H1 (cell line): ENCODE data around the gene SERINC4. TPM values are rescaled to one million over a fixed set of nuclear protein-coding genes. Genes with fewer than 3 reads are reported as not detected.

Experiments
- CTCF ChIA-PET: fragments of 300-600 bp; sonication (Branson Sonifier 250); formaldehyde crosslinking; loops from one replicate; lab custom pipeline; 2021; ENCODE audit not compliant: partially characterized antibody; lab: Charles Lee
- POLR2A ChIA-PET: fragments of 300-600 bp; sonication (Branson Sonifier 250); formaldehyde crosslinking; loops from one replicate; lab custom pipeline; 2021; ENCODE audit warnings: inconsistent platforms; ENCODE audit not compliant: partially characterized antibody; lab: Charles Lee
- DNase-seq, 2 experiments: peaks; one replicate each; pipeline versions ENCODE4 v3.0.0 to v3.0.0-alpha.2; 2010 to 2022; ENCODE audit warnings: low spot score in 2 of 2, low read depth in 1 of 2, mixed read lengths in 1 of 2
- FAIRE-seq: peaks from 2 replicates; lab custom pipeline; 2011; peaks lifted over from hg19 to GRCh38; lab: Jason Lieb, UNC
- H2AFZ ChIP-seq: 2 replicates; pipeline ENCODE4 v1.8.1; 2012; ENCODE audit warnings: low read length, inconsistent platforms
- H2AK5ac ChIP-seq: 2 replicates; pipeline ENCODE4 v1.6.1; 2013; ENCODE audit warnings: low read depth, low read length
- H2BK120ac ChIP-seq: replicated peaks from 2 replicates; pipeline ENCODE3; 2013; ENCODE audit warnings: low read depth, low read length, inconsistent platforms
- H2BK12ac ChIP-seq: 2 replicates; pipeline ENCODE4 v1.6.1; 2013; ENCODE audit warnings: low read depth, low read length
- H2BK15ac ChIP-seq: 2 replicates; pipeline ENCODE4 v1.6.1; 2013; ENCODE audit warnings: low read length
- H2BK20ac ChIP-seq: 2 replicates; pipeline ENCODE4 v1.6.1; 2013; ENCODE audit warnings: low read length
- H2BK5ac ChIP-seq: 2 replicates; pipeline ENCODE4 v1.6.1; 2013; ENCODE audit warnings: low read depth, low read length
- H3K14ac ChIP-seq: 2 replicates; pipeline ENCODE4 v1.6.1; 2013; ENCODE audit warnings: inconsistent platforms; ENCODE audit not compliant: insufficient read length
- H3K18ac ChIP-seq: 2 replicates; pipeline ENCODE4 v1.6.1; 2013; ENCODE audit warnings: low read length; ENCODE audit errors: extremely low read depth
- H3K23ac ChIP-seq: 2 replicates; pipeline ENCODE4 v1.6.1; 2013; ENCODE audit warnings: inconsistent platforms; ENCODE audit not compliant: insufficient read length
- H3K23me2 ChIP-seq: 2 replicates; pipeline ENCODE4 v1.6.1; 2013; ENCODE audit warnings: low read depth, low read length
- H3K27ac ChIP-seq: 2 replicates; pipeline ENCODE4 v1.6.1; 2011; ENCODE audit warnings: low read depth, low read length, inconsistent platforms
- H3K27me3 ChIP-seq, 4 experiments: replicated peaks in 1 of 4; 1 replicate in 1 of 4; 2 replicates in 3 of 4; pipeline versions ENCODE4 v1.6.1 to v1.8.1; 2011 to 2013; ENCODE audit warnings: low read length in 3 of 4, mild to moderate bottlenecking in 3 of 4, inconsistent platforms in 2 of 4, mixed read lengths in 2 of 4, moderate library complexity in 1 of 4; ENCODE audit not compliant: control insufficient read depth in 3 of 4, insufficient read depth in 3 of 4; ENCODE audit errors: extremely low read depth in 1 of 4
- H3K36me3 ChIP-seq, 4 experiments: 2 replicates each; pipeline versions ENCODE4 v1.6.1 to v1.8.1; 2011 to 2013; ENCODE audit warnings: mild to moderate bottlenecking in 4 of 4, low read length in 3 of 4, moderate library complexity in 2 of 4, control low read depth in 1 of 4, inconsistent platforms in 1 of 4; ENCODE audit not compliant: insufficient read depth in 4 of 4, control insufficient read depth in 2 of 4
- H3K4ac ChIP-seq: replicated peaks from 2 replicates; pipeline ENCODE3; 2013; ENCODE audit warnings: low read length, low read depth, mixed read lengths, inconsistent platforms; ENCODE audit not compliant: insufficient read length
- H3K4me1 ChIP-seq, 4 experiments: replicated peaks in 1 of 4; 1 replicate in 1 of 4; 2 replicates in 3 of 4; pipeline versions ENCODE4 v1.6.1 to v1.8.1; 2011 to 2013; ENCODE audit warnings: low read length in 3 of 4, inconsistent platforms in 2 of 4, mixed read lengths in 1 of 4; ENCODE audit not compliant: insufficient read depth in 4 of 4, control insufficient read depth in 3 of 4
- H3K4me2 ChIP-seq, 2 experiments: 2 replicates each; pipeline versions ENCODE4 v1.6.1 to v1.8.1; 2011 to 2013; ENCODE audit warnings: low read depth in 2 of 2, low read length in 2 of 2, control low read depth in 1 of 2, inconsistent platforms in 1 of 2, mild to moderate bottlenecking in 1 of 2; ENCODE audit not compliant: insufficient read depth in 1 of 2
- H3K4me3 ChIP-seq, 4 experiments: fragments of 200-600, 300-600 bp in 1 of 4; sonication (generic), shearing (Covaris generic), sonication (Bioruptor Twin) in 1 of 4; 2 replicates each; pipeline versions ENCODE4 v1.5.1 to v1.8.1; 2011 to 2016; ENCODE audit warnings: low read length in 4 of 4, low read depth in 3 of 4, control low read depth in 2 of 4, inconsistent platforms in 2 of 4, mild to moderate bottlenecking in 2 of 4, mixed read lengths in 1 of 4, moderate library complexity in 1 of 4; ENCODE audit not compliant: insufficient read depth in 2 of 4; ENCODE audit errors: extremely low read depth in 1 of 4
- H3K56ac ChIP-seq: replicated peaks from 2 replicates; pipeline ENCODE3; 2013; ENCODE audit warnings: low read depth, mild to moderate bottlenecking, mixed read lengths, low read length, inconsistent platforms; ENCODE audit not compliant: insufficient read length
- H3K79me1 ChIP-seq: 2 replicates; pipeline ENCODE4 v1.6.1; 2013; ENCODE audit warnings: low read depth, low read length, control low read depth
- H3K79me2 ChIP-seq, 2 experiments: 2 replicates each; pipeline versions ENCODE4 v1.6.1 to v1.8.1; 2012 to 2013; ENCODE audit warnings: low read length in 2 of 2, mild to moderate bottlenecking in 2 of 2, inconsistent platforms in 1 of 2; ENCODE audit not compliant: insufficient read depth in 2 of 2, control insufficient read depth in 1 of 2
- H3K9ac ChIP-seq, 4 experiments: replicated peaks in 1 of 4; 1 replicate in 1 of 4; 2 replicates in 3 of 4; pipeline versions ENCODE4 v1.6.1 to v1.8.1; 2011 to 2013; ENCODE audit warnings: low read depth in 3 of 4, low read length in 3 of 4, control low read depth in 2 of 4, mild to moderate bottlenecking in 2 of 4, moderate library complexity in 2 of 4, inconsistent platforms in 1 of 4; ENCODE audit errors: extremely low read depth in 1 of 4
- H3K9me3 ChIP-seq, 2 experiments: 2 replicates each; pipeline versions ENCODE4 v1.6.1 to v1.8.1; 2012 to 2013; ENCODE audit warnings: mild to moderate bottlenecking in 2 of 2, moderate library complexity in 2 of 2, control low read depth in 1 of 2, inconsistent platforms in 1 of 2, low read depth in 1 of 2, low read length in 1 of 2, mixed read lengths in 1 of 2; ENCODE audit not compliant: insufficient read depth in 2 of 2
- H4K20me1 ChIP-seq, 2 experiments: replicated peaks in 1 of 2; 2 replicates each; pipeline versions ENCODE3 to v1.8.1; 2011 to 2013; ENCODE audit warnings: inconsistent platforms in 2 of 2, low read length in 2 of 2, mild to moderate bottlenecking in 1 of 2; ENCODE audit not compliant: insufficient read depth in 2 of 2, control insufficient read depth in 1 of 2
- H4K5ac ChIP-seq: 2 replicates; pipeline ENCODE4 v1.6.1; 2013; ENCODE audit warnings: low read length, low read depth, mixed read lengths, inconsistent platforms; ENCODE audit not compliant: insufficient read length
- H4K8ac ChIP-seq: 2 replicates; pipeline ENCODE4 v1.8.0; 2013; ENCODE audit warnings: mild to moderate bottlenecking, moderate library complexity, low read length, inconsistent platforms; ENCODE audit not compliant: insufficient read depth; ENCODE audit errors: extremely low read depth
- H4K91ac ChIP-seq: replicated peaks from 2 replicates; pipeline ENCODE3; 2013; ENCODE audit warnings: low read length, mixed read lengths, inconsistent platforms; ENCODE audit not compliant: insufficient read length
- ASH2L ChIP-seq: fragments of 200-600, 300-600 bp; sonication (generic); IDR thresholded peaks from one replicate; pipeline ENCODE4 v1.7.1; 2017; ENCODE audit warnings: low read length
- BCL11A ChIP-seq, 2 experiments: IDR thresholded peaks; one replicate each; pipeline ENCODE4 v1.6.1; 2011; ENCODE audit warnings: low read depth in 2 of 2, low read length in 2 of 2, mild to moderate bottlenecking in 2 of 2
- CEBPB ChIP-seq: IDR thresholded peaks from 2 replicates; pipeline ENCODE4 v1.6.1; 2012; ENCODE audit warnings: low read depth, low read length
- E2F6 ChIP-seq: IDR thresholded peaks from 2 replicates; pipeline ENCODE4 v1.6.1; 2012; ENCODE audit warnings: inconsistent platforms
- GABPA ChIP-seq: IDR thresholded peaks from 2 replicates; pipeline ENCODE4 v1.6.1; 2011; ENCODE audit warnings: mild to moderate bottlenecking, low read length, moderate library complexity, borderline replicate concordance; ENCODE audit not compliant: insufficient read depth
- KDM1A ChIP-seq: fragments of 200-600, 300-600 bp; sonication (generic); IDR thresholded peaks from 2 replicates; pipeline ENCODE4 v1.7.1; 2016; ENCODE audit warnings: mild to moderate bottlenecking, low read length, borderline replicate concordance
- KDM4A ChIP-seq: IDR thresholded peaks from one replicate; pipeline ENCODE4 v1.7.1; 2012; ENCODE audit warnings: low read depth, mild to moderate bottlenecking, moderate library complexity, low read length, inconsistent platforms; ENCODE audit not compliant: severe bottlenecking
- SAP30 ChIP-seq: fragments of 300-600 bp; sonication (generic); IDR thresholded peaks from 2 replicates; pipeline ENCODE4 v1.7.1; 2012; ENCODE audit warnings: low read length, moderate library complexity, mild to moderate bottlenecking, inconsistent platforms; ENCODE audit not compliant: insufficient read depth, insufficient replicate concordance
- SIX5 ChIP-seq: IDR thresholded peaks from 2 replicates; pipeline ENCODE4 v1.6.1; 2011; ENCODE audit warnings: mild to moderate bottlenecking, low read depth, low read length
- WGBS, 2 experiments: shearing (Covaris generic) in 1 of 2; methylation state at CpG; one replicate each; pipeline versions ENCODE4 v1.1.6 to v1.1.7; 2013 to 2015; ENCODE audit warnings: low lambda C conversion rate in 2 of 2, mixed read lengths in 2 of 2, inconsistent platforms in 1 of 2, low coverage in 1 of 2, missing lambda C conversion rate in 1 of 2; ENCODE audit not compliant: insufficient replicate concordance in 2 of 2, insufficient coverage in 1 of 2, insufficient read length in 1 of 2; ENCODE audit errors: extremely low coverage in 1 of 2, missing lambda C conversion rate in 1 of 2; 5-methylcytosine and 5-hydroxymethylcytosine counted together
- polyA plus RNA-seq, 7 experiments: library from polyadenylated mRNA; depleted of rRNA in 3 of 7; stranded (reverse) in 5 of 7; unstranded in 2 of 7; fragments of >200 nt in 5 of 7; fragments of 200-250 nt in 2 of 7; gene quantifications; 1 replicate in 5 of 7; 2 replicates in 1 of 7; 4 replicates in 1 of 7; pipeline versions ENCODE4 v1.2.1 to v1.2.3, GENCODE V29; 2011 to 2013; ENCODE audit warnings: missing spikeins in 2 of 7, mixed read lengths in 2 of 7
- total RNA-seq: library from RNA; stranded (reverse); fragmentation: NEBNext Ultra II Directional; extraction: Animal tissue kit (Norgen Biotek cat#: 25700); gene quantifications from 2 replicates; pipeline ENCODE4 v1.2.1, GENCODE V29; 2021

Gene SERINC4
- total and polyA plus RNA-seq, 2 of the 8 experiments (the other 6 are each of a cell fraction or from before 2014, with no cell fraction given), result 0.08 TPM; not detected in 1

DNA sequence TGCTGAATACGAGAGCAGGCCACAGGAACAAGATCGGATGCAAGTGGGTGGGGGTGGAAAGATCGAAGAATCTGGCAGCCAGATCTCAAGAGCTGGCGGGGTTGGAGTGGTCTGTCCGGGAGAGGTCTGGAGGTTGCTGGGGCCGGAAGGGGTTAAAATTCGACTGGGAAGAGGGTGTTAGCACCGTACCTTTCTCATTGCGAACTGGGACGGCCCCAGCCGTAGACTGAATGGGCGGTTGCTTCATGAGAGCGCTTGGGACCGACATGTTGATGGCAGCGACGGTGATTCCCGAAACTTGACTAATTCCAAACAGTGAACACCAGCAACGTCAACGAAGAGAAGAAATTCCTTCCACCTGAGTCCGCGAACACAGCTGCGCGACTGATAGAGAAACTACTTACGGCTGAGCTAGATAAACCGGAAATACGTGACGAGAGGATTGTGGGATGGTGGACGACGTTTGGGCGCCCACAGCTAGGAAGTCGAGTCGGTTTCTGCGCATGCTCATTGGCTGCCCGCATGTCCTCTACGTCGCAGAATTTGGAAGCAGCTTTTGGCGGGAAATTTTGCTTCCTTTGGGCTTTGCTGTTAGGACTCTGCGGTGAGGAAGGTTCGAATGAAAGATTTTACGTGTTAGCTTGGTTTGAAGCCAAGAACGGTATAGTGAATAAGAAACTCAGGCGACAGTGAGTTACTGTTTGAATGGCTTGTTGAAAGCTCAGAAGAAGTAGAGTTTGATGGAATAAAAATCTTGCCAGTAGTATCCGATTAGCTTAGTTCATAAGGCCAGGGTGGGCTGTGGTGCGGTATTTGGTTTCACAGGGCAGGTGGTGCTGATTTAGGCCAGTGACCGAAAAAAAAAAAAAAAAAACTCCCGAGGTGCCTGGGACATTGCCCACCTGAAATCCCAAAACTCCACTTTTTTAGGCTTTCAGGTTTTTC, 24.6 kb upstream of the SERINC4 start, which contains the start of gene MFAP1:
MFAP1 (minus strand) TSS at position 389 of the 945 bp plus-strand sequence; CDS start at position 268, 121 bp downstream.
- ChIA-PET CTCF (no interaction called here), POLR2A (interaction anchor here (0.6 to 3.2 kb wide), 13 partner anchors 19 to 611 kb away, joined by 3 to 22 read pairs (median 4); partner anchors contain the start of genes ELL3, HYPK, PDIA3 and SERINC4)
- Histone ChIP-seq H3K23ac (no peak within 1 kb of the TSS), H3K4ac (no peak within 1 kb of the TSS), H4K8ac (peak within 1 kb of the TSS; percentile 76; the same call in 1 of the 2 replicates), H3K27me3 (peaks cover 0 to 16% (median 4%) of the 10 kb centered on the region in 4 experiments; a peak in 4 of 7 replicates), H4K91ac (peak within 1 kb of the TSS; percentile 1), H2AFZ (peak within 1 kb of the TSS; percentile 98), H4K20me1 (no peaks in the 10 kb centered on the region), H3K4me3 (peak within 1 kb of the TSS; percentile 63 to 98 (median 90)), H3K27ac (peak within 1 kb of the TSS; percentile 90), H3K18ac (peak within 1 kb of the TSS; percentile 73; the same call in 1 of the 2 replicates), H3K4me1 (peaks cover 0 to 4% (median 2%) of the 10 kb centered on the region in 4 experiments; a peak in 4 of 7 replicates), H3K9me3 (peaks cover 0 to 3% of the 10 kb centered on the region in 2 experiments; a peak in 2 of 4 replicates), H2BK120ac (no peak within 1 kb of the TSS), H2BK15ac (no peak within 1 kb of the TSS), H3K79me2 (peaks cover 3 to 36% of the 10 kb centered on the region in 2 experiments), H3K36me3 (peaks cover 0 to 5% (median 0%) of the 10 kb centered on the region in 4 experiments; a peak in 1 of 8 replicates), H4K5ac (peak within 1 kb of the TSS; percentile 10), H3K9ac (peak within 1 kb of the TSS; percentile 75 to 91 (median 88)), H2BK5ac (peak within 1 kb of the TSS; percentile 95), H3K56ac (no peak within 1 kb of the TSS), H3K14ac (no peak within 1 kb of the TSS), H3K4me2 (peak within 1 kb of the TSS; percentile 55 to 80), H3K23me2 (no peaks in the 10 kb centered on the region), H3K79me1 (no peaks in the 10 kb centered on the region; the same call in none of the 2 replicates), H2BK20ac (0 out of 2 replicates have a peak within 1 kb of the TSS, but pooled peaks have one; percentile 67), H2AK5ac (no peak within 1 kb of the TSS), H2BK12ac (peak within 1 kb of the TSS; percentile 17; the same call in 1 of the 2 replicates)
- peak; percentile 72 to 83 for DNase-seq
- FAIRE-seq, result peak; percentile 86
- 13% methylated on average over 46 of the region's 46 CpGs; no CpG with 5 or more reads in 1 of the 2 experiments for WGBS, 2 experiments
- no peak for TF ChIP-seq CEBPB
- peak; percentile 87 for TF ChIP-seq KDM4A
- no peak for TF ChIP-seq BCL11A (IDR thresholded peaks at IDR 0.05; ENCODE audit: low read depth in 2 of 2, low read length in 2 of 2)
- no peak for TF ChIP-seq GABPA
- no peak for TF ChIP-seq SIX5
- TF ChIP-seq ASH2L, result peak; percentile 96
- TF ChIP-seq SAP30, result peak; percentile 87
- TF ChIP-seq KDM1A, result no peak
- TF ChIP-seq E2F6, result peak; percentile 100
